Measurements from ENCODE around the gene SYTL3.

The SYTL3 gene

DNA sequence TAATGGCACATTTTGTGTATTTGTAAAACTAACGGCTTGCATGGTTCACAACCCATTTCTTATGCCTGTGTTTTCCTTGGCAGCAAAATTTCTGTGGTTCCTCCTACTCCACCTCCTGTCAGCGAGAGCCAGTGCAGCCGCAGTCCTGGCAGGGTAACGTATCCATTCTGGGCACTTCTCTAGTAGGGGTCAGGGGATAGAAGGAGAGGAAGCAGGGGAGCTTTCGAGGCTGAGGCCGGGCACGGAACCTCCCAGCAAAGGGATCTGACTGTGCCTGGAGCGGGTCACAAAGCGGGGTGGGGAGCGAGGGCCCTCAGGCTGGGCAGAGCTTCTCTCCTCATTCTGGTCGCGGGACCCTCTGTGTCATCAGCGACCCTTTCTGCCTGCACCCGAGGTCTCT lies 58.4 kb downstream of the SYTL3 start:
- no peaks in the 10 kb centered on the region for H3K9me3 ChIP-seq (ENCODE audit: insufficient read depth, low read depth, low read length)
- H3K4me3 ChIP-seq (ENCODE audit: low read length): no peak overlapping the region
- no peaks in the 10 kb centered on the region for H3K36me3 ChIP-seq (ENCODE audit: insufficient read depth, low read depth, low read length)
- H3K27ac ChIP-seq (ENCODE audit: low read length): no peak overlapping the region
- no peak overlapping the region for H3K9ac ChIP-seq (ENCODE audit: low read depth, low read length)
- H3K4me1 ChIP-seq (ENCODE audit: insufficient read depth, low read length): peaks cover 5% of the 10 kb centered on the region; the same call in 1 of the 2 replicates
- H3K27me3 ChIP-seq (ENCODE audit: insufficient read depth, low read length): no peaks in the 10 kb centered on the region

DNA sequence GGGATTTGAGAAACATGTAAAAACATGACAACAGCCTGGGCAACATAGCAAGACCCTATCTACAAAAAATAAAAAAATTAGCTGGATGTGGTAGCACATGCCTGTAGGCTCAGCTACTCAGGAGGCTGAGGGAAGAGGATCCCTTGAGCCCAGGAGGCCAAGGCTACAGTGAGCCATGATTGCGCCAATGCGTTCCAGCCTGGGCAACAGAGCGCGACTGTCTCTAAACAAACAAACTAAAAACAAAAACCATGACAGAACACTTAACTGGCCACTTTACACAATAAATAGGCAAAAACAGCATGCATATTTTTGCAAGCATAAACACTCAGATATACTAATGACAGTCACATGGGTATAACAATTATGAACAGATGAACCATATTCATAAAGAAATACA lies 60.0 kb downstream of the SYTL3 start:
- H3K36me3 ChIP-seq (ENCODE audit: insufficient read depth, low read depth, low read length): no peaks in the 10 kb centered on the region
- peaks cover 5% of the 10 kb centered on the region; the same call in 1 of the 2 replicates for H3K4me1 ChIP-seq (ENCODE audit: insufficient read depth, low read length)
- no peak overlapping the region for H3K9ac ChIP-seq (ENCODE audit: low read depth, low read length)
- no peaks in the 10 kb centered on the region for H3K9me3 ChIP-seq (ENCODE audit: insufficient read depth, low read depth, low read length)
- H3K4me3 ChIP-seq (ENCODE audit: low read length): no peak overlapping the region
- no peak overlapping the region for H3K27ac ChIP-seq (ENCODE audit: low read length)
- H3K27me3 ChIP-seq (ENCODE audit: insufficient read depth, low read length): no peaks in the 10 kb centered on the region

DNA sequence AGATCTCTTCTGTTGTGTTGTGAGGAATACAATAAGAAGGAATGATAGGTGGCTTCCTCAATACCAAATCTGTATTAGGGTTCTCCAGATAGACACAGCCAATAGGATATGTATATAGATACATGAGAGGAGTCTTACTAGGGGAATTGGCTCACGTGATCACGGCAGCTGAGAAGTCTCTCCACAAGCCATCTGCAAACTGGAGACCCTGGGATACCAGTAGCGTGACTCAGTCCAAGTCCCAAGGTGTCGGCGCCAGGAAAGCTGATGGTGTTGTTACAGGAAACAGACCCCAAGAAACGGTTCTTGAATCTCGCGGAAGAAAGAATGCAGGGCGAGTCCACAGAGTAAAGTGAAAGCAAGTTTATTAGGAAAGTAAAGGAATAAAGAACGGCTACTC lies 61.4 kb downstream of the SYTL3 start:
- Histone ChIP-seq H3K4me1 (ENCODE audit: insufficient read depth, low read length) (peaks cover 5% of the 10 kb centered on the region; the same call in 1 of the 2 replicates), H3K27me3 (ENCODE audit: insufficient read depth, low read length) (no peaks in the 10 kb centered on the region), H3K9ac (ENCODE audit: low read depth, low read length) (no peak overlapping the region), H3K27ac (ENCODE audit: low read length) (no peak overlapping the region), H3K36me3 (ENCODE audit: insufficient read depth, low read depth, low read length) (no peaks in the 10 kb centered on the region), H3K9me3 (ENCODE audit: insufficient read depth, low read depth, low read length) (no peaks in the 10 kb centered on the region), H3K4me3 (ENCODE audit: low read length) (no peak overlapping the region)

DNA sequence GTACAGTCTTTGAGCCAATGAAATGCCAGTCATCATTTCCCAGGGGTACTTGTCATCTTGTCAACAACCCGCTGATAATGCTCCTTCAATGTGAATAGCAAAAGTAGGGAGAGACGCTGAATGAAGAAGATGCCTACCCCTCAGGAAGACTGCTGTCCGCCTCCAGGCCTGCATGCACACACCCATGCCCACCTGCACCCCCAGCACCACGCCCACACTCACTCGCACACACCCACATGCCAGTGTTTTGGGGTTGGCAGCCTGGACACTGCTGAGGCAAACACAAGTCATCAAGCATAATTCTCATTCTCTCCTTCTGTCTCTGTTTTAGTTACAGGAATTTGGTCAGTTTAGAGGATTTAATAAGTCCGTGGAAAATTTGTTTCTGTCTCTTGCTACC lies 63.6 kb downstream of the SYTL3 start:
- H3K36me3 ChIP-seq (ENCODE audit: insufficient read depth, low read depth, low read length): no peaks in the 10 kb centered on the region
- H3K9me3 ChIP-seq (ENCODE audit: insufficient read depth, low read depth, low read length): no peaks in the 10 kb centered on the region
- H3K27me3 ChIP-seq (ENCODE audit: insufficient read depth, low read length): no peaks in the 10 kb centered on the region
- H3K4me1 ChIP-seq (ENCODE audit: insufficient read depth, low read length): no peaks in the 10 kb centered on the region
- no peak overlapping the region for H3K9ac ChIP-seq (ENCODE audit: low read depth, low read length)
- H3K27ac ChIP-seq (ENCODE audit: low read length): no peak overlapping the region
- no peak overlapping the region for H3K4me3 ChIP-seq (ENCODE audit: low read length)

DNA sequence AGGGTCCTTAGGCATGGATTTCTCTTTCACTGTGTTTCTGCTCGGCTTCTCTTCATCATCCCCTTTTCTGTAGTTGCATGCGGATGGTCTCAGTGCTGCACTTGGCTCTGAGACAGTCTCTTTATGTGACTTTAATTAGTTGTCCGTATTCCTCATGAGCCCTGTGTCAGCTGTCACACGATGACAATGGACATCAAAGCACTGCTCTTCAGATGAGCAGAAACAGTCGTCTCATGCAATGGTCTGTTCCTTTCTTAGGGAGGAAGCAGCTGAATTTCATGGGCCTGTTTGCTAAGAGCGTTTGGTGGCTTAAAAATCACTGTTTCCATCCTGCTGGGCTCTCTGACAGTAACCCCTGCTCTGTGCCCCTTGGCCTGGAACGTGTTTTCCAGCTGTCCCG lies 64.9 kb downstream of the SYTL3 start:
- Histone ChIP-seq H3K4me1 (ENCODE audit: insufficient read depth, low read length) (no peaks in the 10 kb centered on the region), H3K4me3 (ENCODE audit: low read length) (no peak overlapping the region), H3K27me3 (ENCODE audit: insufficient read depth, low read length) (no peaks in the 10 kb centered on the region), H3K9me3 (ENCODE audit: insufficient read depth, low read depth, low read length) (no peaks in the 10 kb centered on the region), H3K36me3 (ENCODE audit: insufficient read depth, low read depth, low read length) (no peaks in the 10 kb centered on the region), H3K27ac (ENCODE audit: low read length) (no peak overlapping the region), H3K9ac (ENCODE audit: low read depth, low read length) (no peak overlapping the region)

DNA sequence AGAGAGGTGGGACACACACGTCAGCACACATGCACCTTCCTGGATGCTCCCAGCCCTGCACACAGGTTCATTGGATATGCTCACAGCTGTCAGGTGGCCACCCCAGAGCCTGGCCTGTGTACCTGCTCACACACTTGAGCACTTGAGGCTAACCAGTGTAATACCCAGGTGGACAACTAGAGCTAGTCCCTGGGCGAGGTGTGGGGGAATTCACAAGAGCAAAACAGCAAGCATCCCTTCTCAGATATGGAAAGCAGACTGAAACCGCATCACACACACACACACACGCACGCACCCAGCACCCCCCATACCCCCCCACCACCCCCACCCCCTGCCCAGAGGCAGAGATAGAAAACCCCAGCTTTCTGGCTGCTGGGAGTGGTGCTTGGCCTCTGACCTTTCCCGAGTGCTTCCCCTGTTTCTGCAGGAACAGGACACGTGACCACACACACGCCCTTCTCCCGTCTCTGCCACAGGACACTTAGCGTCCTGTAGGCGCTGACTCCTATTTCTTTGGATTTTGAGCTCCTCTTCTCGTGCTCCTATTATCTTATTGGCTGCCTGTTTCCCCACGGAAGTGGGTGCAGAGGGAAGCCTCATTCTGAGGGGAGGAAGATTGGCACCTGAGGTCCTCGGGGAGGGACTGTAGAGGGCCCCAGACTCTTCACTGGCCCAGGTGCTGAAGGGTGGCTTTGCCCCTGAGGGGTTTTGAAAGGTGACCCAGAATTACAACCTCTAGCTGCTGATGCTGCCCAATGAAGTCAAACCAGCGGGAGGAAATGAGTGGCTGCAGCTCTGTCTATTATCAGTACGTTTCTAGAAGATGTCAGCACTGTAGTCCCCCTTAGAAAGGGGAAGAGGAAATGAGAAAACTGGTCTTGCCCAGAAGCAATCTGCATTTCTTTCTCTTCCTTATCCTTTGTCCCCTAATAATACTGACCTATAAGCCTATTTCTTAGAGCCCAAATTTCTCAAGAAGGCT lies 65.8 kb downstream of the SYTL3 start:
- H3K4me1 ChIP-seq (ENCODE audit: insufficient read depth, low read length): no peaks in the 10 kb centered on the region
- no peaks in the 10 kb centered on the region for H3K36me3 ChIP-seq (ENCODE audit: insufficient read depth, low read depth, low read length)
- no peak overlapping the region for H3K9ac ChIP-seq (ENCODE audit: low read depth, low read length)
- no peak overlapping the region for H3K27ac ChIP-seq (ENCODE audit: low read length)
- H3K9me3 ChIP-seq (ENCODE audit: insufficient read depth, low read depth, low read length): no peaks in the 10 kb centered on the region
- no peaks in the 10 kb centered on the region for H3K27me3 ChIP-seq (ENCODE audit: insufficient read depth, low read length)
- no peak overlapping the region for H3K4me3 ChIP-seq (ENCODE audit: low read length)

DNA sequence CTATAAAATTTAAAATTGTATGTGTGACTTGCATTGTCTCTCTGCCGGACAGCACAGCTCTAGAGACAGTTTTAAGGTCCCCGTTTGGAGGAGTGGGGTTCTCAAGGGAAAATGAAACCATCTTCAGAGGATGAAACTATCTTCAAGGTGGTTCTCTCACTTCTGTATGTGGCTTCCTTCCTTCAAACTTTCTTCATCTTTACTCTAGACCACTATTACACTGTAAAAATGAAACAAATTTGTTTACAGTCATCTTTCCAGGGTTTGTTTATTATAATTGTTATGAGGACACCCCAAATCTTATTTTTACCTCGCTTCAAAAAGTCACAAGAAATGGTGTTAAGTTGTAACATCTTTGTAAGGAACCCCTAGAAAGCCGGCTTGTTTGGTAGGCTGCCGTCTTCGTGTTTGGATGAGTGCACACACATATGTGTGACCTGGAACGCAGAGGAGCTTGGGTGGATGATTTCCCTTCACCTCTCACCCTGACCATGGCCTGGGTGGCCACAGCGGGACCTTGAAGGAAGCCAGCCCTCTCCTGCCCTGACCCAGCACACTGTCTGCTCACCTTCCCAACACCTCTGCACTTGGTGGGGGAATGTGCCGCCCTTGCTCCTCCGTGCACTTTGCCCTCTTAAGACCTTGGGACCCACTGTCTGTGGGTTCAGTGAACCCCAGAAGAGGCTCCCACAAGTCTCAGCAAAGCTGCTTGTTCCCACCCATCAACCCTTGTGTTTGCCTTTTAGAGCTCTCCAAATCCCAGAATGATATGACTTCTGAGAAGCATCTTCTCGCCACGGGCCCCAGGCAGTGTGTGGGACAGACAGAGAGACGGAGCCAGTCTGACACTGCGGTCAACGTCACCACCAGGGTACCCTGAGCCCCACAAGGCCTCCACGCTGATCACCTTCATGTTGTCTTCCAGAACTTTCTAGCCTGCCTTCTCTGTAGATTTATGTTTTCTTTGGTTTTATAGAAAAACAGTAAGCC lies 67.8 kb downstream of the SYTL3 start:
- Histone ChIP-seq H3K4me3 (ENCODE audit: low read length) (no peak overlapping the region), H3K9ac (ENCODE audit: low read depth, low read length) (no peak overlapping the region), H3K4me1 (ENCODE audit: insufficient read depth, low read length) (no peaks in the 10 kb centered on the region), H3K27ac (ENCODE audit: low read length) (no peak overlapping the region), H3K27me3 (ENCODE audit: insufficient read depth, low read length) (no peaks in the 10 kb centered on the region), H3K9me3 (ENCODE audit: insufficient read depth, low read depth, low read length) (no peaks in the 10 kb centered on the region), H3K36me3 (ENCODE audit: insufficient read depth, low read depth, low read length) (no peaks in the 10 kb centered on the region)

DNA sequence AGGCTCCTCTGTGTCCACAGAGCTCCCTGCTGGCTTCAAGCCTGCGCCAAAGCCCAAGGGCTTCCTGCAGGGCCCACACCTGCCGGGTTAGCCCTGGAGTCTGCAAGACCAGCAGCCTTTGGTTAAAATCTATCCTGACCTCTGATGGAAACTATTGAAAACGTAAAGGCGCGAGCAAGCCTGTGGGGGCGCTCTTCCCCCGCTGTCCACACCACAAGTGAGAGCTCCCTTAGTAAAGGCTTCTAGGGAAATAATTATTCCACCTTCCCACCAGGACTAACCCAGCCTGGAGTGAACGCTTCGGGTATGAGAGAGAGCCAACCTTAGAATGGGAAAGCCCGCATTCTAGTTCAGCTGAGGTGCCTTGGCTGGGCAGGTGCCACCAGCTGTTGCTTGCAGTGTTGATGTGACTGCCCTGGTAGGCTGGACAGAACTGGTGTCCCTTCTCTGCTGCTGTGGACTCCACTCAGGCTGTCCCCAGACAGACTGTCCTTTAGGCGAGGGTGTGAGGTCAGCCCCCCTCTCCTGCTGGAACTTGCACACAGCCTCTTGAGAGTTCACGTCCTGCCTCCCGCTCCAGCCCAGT lies 68.7 kb downstream of the SYTL3 start:
- Histone ChIP-seq H3K27me3 (ENCODE audit: insufficient read depth, low read length) (no peaks in the 10 kb centered on the region), H3K27ac (ENCODE audit: low read length) (no peak overlapping the region), H3K9ac (ENCODE audit: low read depth, low read length) (no peak overlapping the region), H3K4me3 (ENCODE audit: low read length) (no peak overlapping the region), H3K4me1 (ENCODE audit: insufficient read depth, low read length) (no peaks in the 10 kb centered on the region), H3K9me3 (ENCODE audit: insufficient read depth, low read depth, low read length) (no peaks in the 10 kb centered on the region), H3K36me3 (ENCODE audit: insufficient read depth, low read depth, low read length) (no peaks in the 10 kb centered on the region)

DNA sequence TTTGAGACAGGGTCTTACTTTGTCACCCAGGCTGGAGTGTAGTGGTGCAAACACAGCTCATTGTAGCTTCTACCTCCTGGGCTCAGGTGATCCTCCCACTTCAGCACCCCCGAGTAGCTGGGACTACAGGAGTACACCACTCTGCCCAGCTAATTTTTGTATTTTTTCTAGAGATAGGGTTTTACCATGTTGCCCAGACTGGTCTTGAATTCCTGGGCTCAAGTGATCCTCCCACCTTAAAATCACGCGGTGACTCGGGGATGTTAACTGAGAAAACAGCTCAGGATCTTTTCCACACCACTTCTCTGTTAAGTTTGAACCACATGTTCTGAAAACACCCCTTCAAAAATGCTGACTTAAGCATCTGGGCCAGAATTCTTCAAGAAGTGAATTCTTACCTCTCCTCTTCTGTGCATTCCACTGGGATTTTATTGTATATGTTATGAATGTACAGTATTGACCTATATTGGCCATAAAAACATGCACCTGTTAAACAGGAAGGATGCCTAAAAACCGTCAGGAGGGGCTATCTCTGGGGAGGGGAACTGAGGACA lies 72.4 kb downstream of the SYTL3 start:
- H3K4me3 ChIP-seq (ENCODE audit: low read length): no peak overlapping the region
- H3K9me3 ChIP-seq (ENCODE audit: insufficient read depth, low read depth, low read length): no peaks in the 10 kb centered on the region
- H3K27me3 ChIP-seq (ENCODE audit: insufficient read depth, low read length): no peaks in the 10 kb centered on the region
- H3K9ac ChIP-seq (ENCODE audit: low read depth, low read length): no peak overlapping the region
- H3K4me1 ChIP-seq (ENCODE audit: insufficient read depth, low read length): no peaks in the 10 kb centered on the region
- H3K27ac ChIP-seq (ENCODE audit: low read length): no peak overlapping the region
- H3K36me3 ChIP-seq (ENCODE audit: insufficient read depth, low read depth, low read length): no peaks in the 10 kb centered on the region

DNA sequence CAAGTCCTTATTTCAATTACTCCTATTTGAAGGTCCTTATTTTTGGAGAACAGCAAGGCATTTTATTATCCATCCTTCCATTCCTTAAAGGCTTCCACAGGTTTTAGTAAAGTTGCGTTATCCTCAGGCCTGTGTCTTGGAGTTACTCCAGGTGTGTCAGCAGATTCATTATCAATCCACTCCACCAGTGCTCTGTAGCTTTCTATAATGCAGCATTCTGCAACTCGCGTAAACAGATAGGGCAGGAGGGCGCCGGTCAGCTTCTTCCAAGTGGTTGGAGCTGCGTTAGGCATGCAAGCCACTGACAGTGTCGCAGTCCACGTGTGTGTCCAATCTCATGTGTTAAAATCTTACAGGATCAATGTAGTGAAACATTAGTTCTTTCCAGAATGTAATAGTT lies 75.8 kb downstream of the SYTL3 start:
- no peak overlapping the region for H3K9ac ChIP-seq (ENCODE audit: low read depth, low read length)
- H3K27ac ChIP-seq (ENCODE audit: low read length): no peak overlapping the region
- H3K9me3 ChIP-seq (ENCODE audit: insufficient read depth, low read depth, low read length): peaks cover 7% of the 10 kb centered on the region; the same call in 1 of the 2 replicates
- H3K27me3 ChIP-seq (ENCODE audit: insufficient read depth, low read length): no peaks in the 10 kb centered on the region
- no peak overlapping the region for H3K4me3 ChIP-seq (ENCODE audit: low read length)
- H3K4me1 ChIP-seq (ENCODE audit: insufficient read depth, low read length): no peaks in the 10 kb centered on the region
- H3K36me3 ChIP-seq (ENCODE audit: insufficient read depth, low read depth, low read length): no peaks in the 10 kb centered on the region

DNA sequence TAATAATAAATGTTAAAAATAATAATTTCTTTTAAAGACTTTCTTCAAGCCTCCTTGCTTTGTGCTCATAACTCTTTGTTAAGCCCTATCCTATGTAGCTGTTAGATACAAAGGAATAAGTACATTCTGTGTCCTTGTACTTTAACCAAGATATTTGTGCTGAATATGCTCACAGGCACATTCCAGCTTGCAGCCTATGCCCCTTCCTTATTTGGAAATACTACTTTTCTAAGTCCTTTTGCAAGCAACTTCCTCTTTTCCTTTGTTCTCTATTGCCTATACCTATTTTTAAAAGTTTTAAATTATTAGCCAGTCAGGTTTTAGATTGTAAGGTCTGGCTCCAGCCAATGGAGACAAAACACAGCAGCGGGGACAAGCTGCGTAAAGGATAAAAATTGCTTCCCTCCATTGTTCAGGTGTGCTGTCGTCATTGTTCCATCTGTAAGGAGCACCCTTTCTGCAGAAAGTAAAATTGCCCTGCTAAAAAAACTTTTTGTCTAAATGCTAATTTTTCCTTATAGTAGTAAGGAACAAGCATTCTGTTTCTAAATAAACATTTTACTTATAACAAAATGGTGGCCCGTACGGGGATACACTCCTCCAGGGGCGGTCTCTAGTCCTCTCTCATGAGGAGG lies 80.2 kb downstream of the SYTL3 start:
- no peaks in the 10 kb centered on the region for H3K27me3 ChIP-seq (ENCODE audit: insufficient read depth, low read length)
- no peaks in the 10 kb centered on the region for H3K4me1 ChIP-seq (ENCODE audit: insufficient read depth, low read length)
- peaks cover 13% of the 10 kb centered on the region for H3K9me3 ChIP-seq (ENCODE audit: insufficient read depth, low read depth, low read length)
- H3K9ac ChIP-seq (ENCODE audit: low read depth, low read length): no peak overlapping the region
- no peak overlapping the region for H3K4me3 ChIP-seq (ENCODE audit: low read length)
- no peak overlapping the region for H3K27ac ChIP-seq (ENCODE audit: low read length)
- no peaks in the 10 kb centered on the region for H3K36me3 ChIP-seq (ENCODE audit: insufficient read depth, low read depth, low read length)
